Esophagus squamous epithelium (tissue), 5 donors: ENCODE measurements around the gene ITGAX. TPM values are rescaled to one million over a fixed set of nuclear protein-coding genes. Genes with fewer than 3 reads are reported as not detected.
"Not testable (repeated sequence)": the region's sequence is repeated elsewhere in the genome, so short reads cannot be mapped to it uniquely, and the experiment has no call there.

Experiments
- DNase-seq: peaks from one replicate; lab custom pipeline; 2025; lab: John Stamatoyannopoulos, UW
- H3K27ac ChIP-seq, 4 donors: fragments of 200-600 bp; sonication (generic); one replicate each; pipeline ENCODE4 v1.5.1; 2016 to 2019; ENCODE audit warnings: mild to moderate bottlenecking in 1 of 4
- H3K27me3 ChIP-seq, 4 donors: fragments of 200-600 bp; sonication (generic); 1 replicate in 3 of 4; 2 replicates in 1 of 4; pipeline versions ENCODE4 v1.5.1 to v1.6.0; 2017 to 2021; ENCODE audit warnings: antibody characterized with exemption in 1 of 4
- H3K36me3 ChIP-seq, 3 donors: fragments of 200-600 bp; sonication (generic); one replicate each; pipeline ENCODE4 v1.5.1; 2016 to 2019
- H3K4me1 ChIP-seq, 3 donors: fragments of 200-600 bp; sonication (generic); one replicate each; pipeline ENCODE4 v1.5.1; 2017 to 2019
- H3K4me3 ChIP-seq, 4 donors: fragments of 200-600 bp; sonication (generic); 1 replicate in 3 of 4; 2 replicates in 1 of 4; pipeline ENCODE4 v1.5.1; 2016 to 2019; ENCODE audit warnings: mild to moderate bottlenecking in 2 of 4, moderate library complexity in 1 of 4
- H3K9me3 ChIP-seq, 3 donors: fragments of 200-600 bp; sonication (generic); one replicate each; pipeline ENCODE4 v1.5.1; 2016 to 2019
- CTCF ChIP-seq, 6 experiments: fragments of 450-650 bp in 4 of 6; fragments of 200-600 bp in 2 of 6; sonication (generic) in 2 of 6; IDR thresholded peaks; one replicate each; pipeline ENCODE4 v1.5.1; 2016 to 2019; ENCODE audit warnings: antibody characterized with exemption in 6 of 6, mild to moderate bottlenecking in 4 of 6, moderate library complexity in 4 of 6
- POLR2A ChIP-seq, 4 donors: fragments of 450-650 bp; IDR thresholded peaks; one replicate each; pipeline ENCODE4 v1.6.1; 2017; ENCODE audit warnings: antibody characterized with exemption in 4 of 4, mild to moderate bottlenecking in 4 of 4, moderate library complexity in 3 of 4
- WGBS, 2 donors: methylation state at CpG; one replicate each; pipeline ENCODE4 v1.1.5; 2018; 5-methylcytosine and 5-hydroxymethylcytosine counted together
- intact Hi-C: fragments of 100-400 bp; cut with DNase I; formaldehyde crosslinking; loops from one replicate; pipeline ENCODE4 v1.15.0; 2022
- total RNA-seq, 4 donors: library from RNA; depleted of rRNA; stranded (reverse); fragments of >200 nt; gene quantifications; one replicate each; pipeline ENCODE4 v1.1.0, GENCODE V29; 2016
- donor health status: DM: yes; HTN: yes; CAD: no.

Gene ITGAX
- total RNA-seq, result 1 to 10 TPM in 2 of 4 donors, under 1 TPM in 2; 0.82 to 4.5 (median 1.8) TPM

GRCh38 chr16:31354394-31355291 lies at the start of gene ITGAX:
TSS of gene ITGAX (plus strand) at chr16:31355176. CDS start at chr16:31355255, 79 bp downstream.
- no peaks in the 10 kb centered on the region for H3K36me3 ChIP-seq
- H3K4me3 ChIP-seq, result no peak within 1 kb of the TSS
- H3K27ac ChIP-seq, result peak within 1 kb of the TSS in 2 of 4 donors; percentile 14 to 21
- H3K27me3 ChIP-seq, result peaks cover 0 to 19% (median 0%) of the 10 kb centered on the region in 4 donors
- H3K9me3 ChIP-seq, result no peaks in the 10 kb centered on the region
- no peak for DNase-seq
- peaks cover 0 to 8% (median 0%) of the 10 kb centered on the region in 3 donors for H3K4me1 ChIP-seq
- 16 to 58% methylated on average over 3 to 10 of the region's 10 CpGs for WGBS, 2 donors
- TF ChIP-seq CTCF (IDR thresholded peaks at IDR 0.05), result no peak
- peak in 1 of 4 donors; percentile 32 for TF ChIP-seq POLR2A (IDR thresholded peaks at IDR 0.05)
- intact Hi-C loops, result no loop called here

- DNase-seq, result no peak
- Histone ChIP-seq H3K36me3 (no peaks in the 10 kb centered on the region), H3K27me3 (no peaks in the 10 kb centered on the region), H3K4me1 (no peaks in the 10 kb centered on the region), H3K27ac (no peak overlapping the region), H3K4me3 (no peak overlapping the region), H3K9me3 (no peaks in the 10 kb centered on the region)
- intact Hi-C loops, result no loop called here
- TF ChIP-seq POLR2A (IDR thresholded peaks at IDR 0.05) (no peak), CTCF (IDR thresholded peaks at IDR 0.05) (no peak)
These were observed 49.8 kb upstream of the ITGAX start for GRCh38 chr16:31305219-31305618.

- H3K4me1 ChIP-seq, H3K9me3 ChIP-seq, H3K4me3 ChIP-seq, DNase-seq, H3K27ac ChIP-seq, H3K36me3 ChIP-seq, intact Hi-C loops, H3K27me3 ChIP-seq: not testable (repeated sequence)
- WGBS, 2 donors, result 89 to 94% methylated on average over 2 to 3 of the region's 3 CpGs
These were observed 46.6 kb upstream of the ITGAX start for GRCh38 chr16:31308381-31308780.

- no peak for TF ChIP-seq CTCF (IDR thresholded peaks at IDR 0.05)
- H3K27ac ChIP-seq, result no peak overlapping the region
- H3K36me3 ChIP-seq, result no peaks in the 10 kb centered on the region
- WGBS, 2 donors, result 77 to 80% methylated on average over 1 of the region's 1 CpG
- intact Hi-C loops, result no loop called here
- peaks cover 0 to 6% (median 0%) of the 10 kb centered on the region in 4 donors for H3K27me3 ChIP-seq
- H3K9me3 ChIP-seq, result peaks cover 0 to 22% (median 9%) of the 10 kb centered on the region in 3 donors
- no peaks in the 10 kb centered on the region for H3K4me1 ChIP-seq
- no peak for DNase-seq
- no peak overlapping the region for H3K4me3 ChIP-seq
These were observed 32.5 kb upstream of the ITGAX start for GRCh38 chr16:31322500-31322899.

GRCh38 chr16:31323959-31324629 lies 30.9 kb upstream of the ITGAX start:
- no peak for DNase-seq

More at GRCh38 chr16:31323959-31324629, 30.9 kb upstream of the ITGAX start:
- no peak overlapping the region for H3K27ac ChIP-seq
- WGBS, 2 donors, result 78 to 91% methylated on average over 4 to 7 of the region's 10 CpGs
- H3K9me3 ChIP-seq, result peaks cover 0 to 22% (median 9%) of the 10 kb centered on the region in 3 donors
- no peak overlapping the region for H3K4me3 ChIP-seq
- intact Hi-C loops, result no loop called here
- no peaks in the 10 kb centered on the region for H3K36me3 ChIP-seq
- H3K27me3 ChIP-seq, result peaks cover 0 to 18% (median 0%) of the 10 kb centered on the region in 4 donors
- TF ChIP-seq POLR2A (IDR thresholded peaks at IDR 0.05) (no peak), CTCF (IDR thresholded peaks at IDR 0.05) (no peak)
- H3K4me1 ChIP-seq, result no peaks in the 10 kb centered on the region
